ENCODE measurements around the gene SAMD11.

Gene SAMD11

GRCh38 chr1:932776-933602 lies 9.3 kb downstream of the SAMD11 start:
- no peak for DNase-seq

GRCh38 chr1:933603-933940 lies 9.8 kb downstream of the SAMD11 start:
- DNase-seq = no peak

DNA sequence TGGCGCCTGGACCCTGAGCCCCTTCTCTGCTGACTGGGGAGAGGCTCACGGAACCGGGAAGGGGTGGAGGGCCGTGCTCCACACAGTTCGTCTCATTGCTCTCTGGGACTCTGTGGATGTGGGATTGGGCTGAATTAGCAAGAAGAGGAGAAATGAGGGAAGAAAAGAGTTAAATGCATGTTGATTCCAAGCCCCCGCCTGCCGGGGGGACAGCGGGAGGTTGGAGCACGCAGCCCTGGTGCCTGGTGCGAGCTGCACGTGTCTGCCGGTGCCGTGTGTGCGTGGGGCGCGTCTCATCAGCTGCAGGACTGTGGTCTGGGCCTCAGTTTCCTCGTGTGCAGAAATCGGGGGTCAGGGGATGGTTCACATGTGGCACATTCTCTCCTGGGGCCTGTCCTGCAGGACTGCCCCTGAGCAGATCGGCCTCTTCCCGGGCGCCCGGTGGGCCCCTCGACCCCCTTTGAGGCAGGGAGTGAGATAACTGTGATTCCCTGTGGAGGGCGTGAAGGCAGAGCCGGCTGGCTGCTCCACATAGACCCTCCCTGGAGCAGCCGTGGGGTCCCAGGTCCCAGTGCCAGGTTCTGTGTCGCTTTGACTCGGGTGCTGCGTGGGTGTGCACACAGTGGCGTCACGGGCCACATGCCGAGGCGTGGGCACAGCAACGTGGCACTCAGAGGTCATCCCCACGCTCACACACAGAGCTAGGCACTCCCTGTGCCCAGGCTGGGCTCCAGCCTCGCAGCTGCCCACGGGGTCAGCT lies 11.4 kb downstream of the SAMD11 start:
- DNase-seq = no peak

DNA sequence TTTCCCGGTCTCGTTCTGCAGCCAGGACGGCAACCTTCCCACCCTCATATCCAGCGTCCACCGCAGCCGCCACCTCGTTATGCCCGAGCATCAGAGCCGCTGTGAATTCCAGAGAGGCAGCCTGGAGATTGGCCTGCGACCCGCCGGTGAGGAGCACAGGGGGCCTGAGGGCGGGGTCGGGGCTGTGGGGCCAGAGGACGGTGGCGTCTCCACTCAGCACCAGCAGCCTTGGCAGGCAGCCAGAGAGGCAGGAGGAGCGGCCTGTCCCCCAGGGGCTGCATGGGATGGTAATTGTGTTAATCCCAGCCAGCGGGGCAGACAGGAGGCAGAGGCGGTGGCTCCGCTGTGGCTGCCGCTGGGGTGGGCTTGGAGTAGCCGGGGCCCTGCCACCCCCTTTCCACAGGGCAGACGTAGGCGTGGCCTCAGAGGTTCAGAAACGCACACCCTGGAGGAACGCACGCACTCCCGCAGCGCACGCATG lies 12.1 kb downstream of the SAMD11 start:
- DNase-seq = peak; percentile 65

DNA sequence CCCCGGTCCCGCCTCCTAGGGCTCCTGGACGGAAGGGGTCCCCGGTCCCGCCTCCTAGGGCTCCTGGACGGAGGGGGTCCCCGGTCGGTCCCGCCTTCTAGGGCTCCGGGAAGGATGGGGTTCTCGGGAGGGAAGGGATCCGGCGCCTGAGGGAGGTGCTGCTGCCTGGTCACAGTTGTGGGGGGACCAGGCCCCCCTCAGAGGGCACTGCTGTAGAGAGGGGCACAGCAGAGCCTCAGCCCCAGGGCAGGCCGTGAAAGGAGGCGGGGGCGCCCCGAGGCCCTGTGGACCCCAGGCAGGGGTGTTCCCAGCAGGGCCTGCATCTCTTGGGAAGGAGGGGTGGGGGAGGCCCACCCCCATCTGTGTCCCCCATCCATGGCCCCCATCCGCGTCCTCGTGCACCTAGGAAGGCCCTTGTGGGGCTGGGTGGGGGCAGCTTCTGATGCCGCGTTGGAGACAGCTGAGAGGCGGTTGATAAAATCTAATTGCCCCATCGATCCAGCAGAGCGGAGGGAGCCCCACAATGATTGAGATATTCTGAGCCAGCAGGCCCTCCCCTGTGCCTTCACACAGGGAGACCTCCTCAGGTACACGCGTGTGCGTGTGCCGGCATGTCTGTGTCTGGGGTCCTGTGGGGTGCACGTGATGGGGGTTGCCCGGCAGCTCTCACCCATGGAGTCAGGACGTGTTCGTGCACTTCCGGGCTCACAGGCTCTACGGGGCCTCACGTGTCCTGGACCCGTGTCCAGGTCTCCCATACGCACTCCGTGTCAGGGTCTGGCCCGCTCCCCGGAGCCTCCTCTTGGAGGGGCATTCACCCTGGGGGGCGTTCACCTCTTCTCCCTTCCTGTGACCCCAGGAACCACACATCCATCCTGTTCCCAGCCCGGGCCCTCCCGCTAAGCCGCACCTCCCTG lies 12.9 kb downstream of the SAMD11 start:
- DNase-seq = no peak

DNA sequence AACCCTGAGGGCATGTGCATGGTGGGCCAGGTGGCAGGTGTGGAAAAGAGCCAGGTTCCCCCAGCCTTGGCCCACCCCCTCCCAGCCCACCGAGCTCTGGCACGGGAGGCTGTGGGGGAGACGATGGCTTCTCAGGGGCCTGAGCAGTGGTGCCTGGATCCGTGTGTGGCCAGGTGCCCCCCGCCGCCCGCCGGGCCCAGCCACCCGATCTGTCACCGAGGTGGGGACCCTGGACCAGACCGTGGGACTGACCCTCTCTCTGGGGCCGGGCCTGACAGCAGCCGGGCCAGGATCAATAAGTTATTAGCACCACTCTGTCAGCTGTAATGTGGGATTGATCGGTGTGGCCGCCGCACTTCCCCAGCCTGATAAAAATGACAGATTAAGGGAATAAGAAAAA lies 13.8 kb downstream of the SAMD11 start:
- DNase-seq = no peak

DNA sequence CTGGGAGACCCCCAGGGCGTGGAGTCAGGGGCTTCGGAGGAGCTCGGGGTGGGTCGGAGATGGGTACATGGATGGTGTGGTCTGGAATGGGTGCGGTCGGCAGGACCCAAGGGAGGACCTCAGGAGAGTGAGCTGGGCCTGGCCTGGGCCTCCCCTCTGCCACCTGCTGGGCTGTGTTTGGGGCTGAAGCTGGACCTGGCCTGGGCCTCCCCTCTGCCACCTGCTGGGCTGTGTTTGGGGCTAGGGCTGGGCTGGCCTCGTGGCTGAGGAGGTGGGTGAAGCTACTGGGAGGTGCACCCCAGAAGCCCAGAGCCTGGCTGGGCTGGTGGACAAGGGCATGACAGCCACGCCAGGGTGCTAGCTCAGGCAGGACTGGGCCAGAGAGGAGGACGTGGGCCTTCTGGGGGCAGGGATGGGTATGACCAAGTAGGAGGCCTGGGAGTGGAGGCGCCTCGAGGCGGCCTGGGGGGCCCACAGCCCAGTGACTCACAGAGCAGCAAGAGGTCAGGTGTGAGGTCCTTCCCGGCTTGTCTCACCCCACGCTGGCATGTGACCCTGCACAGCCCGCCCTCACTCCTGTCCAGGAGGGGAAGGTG lies 14.5 kb downstream of the SAMD11 start:
- no peak for DNase-seq

- no peak for DNase-seq
Observed at GRCh38 chr1:938711-939489, 15.2 kb downstream of the SAMD11 start.

- no peak for DNase-seq
Observed at GRCh38 chr1:939511-940106, 15.9 kb downstream of the SAMD11 start.

DNA sequence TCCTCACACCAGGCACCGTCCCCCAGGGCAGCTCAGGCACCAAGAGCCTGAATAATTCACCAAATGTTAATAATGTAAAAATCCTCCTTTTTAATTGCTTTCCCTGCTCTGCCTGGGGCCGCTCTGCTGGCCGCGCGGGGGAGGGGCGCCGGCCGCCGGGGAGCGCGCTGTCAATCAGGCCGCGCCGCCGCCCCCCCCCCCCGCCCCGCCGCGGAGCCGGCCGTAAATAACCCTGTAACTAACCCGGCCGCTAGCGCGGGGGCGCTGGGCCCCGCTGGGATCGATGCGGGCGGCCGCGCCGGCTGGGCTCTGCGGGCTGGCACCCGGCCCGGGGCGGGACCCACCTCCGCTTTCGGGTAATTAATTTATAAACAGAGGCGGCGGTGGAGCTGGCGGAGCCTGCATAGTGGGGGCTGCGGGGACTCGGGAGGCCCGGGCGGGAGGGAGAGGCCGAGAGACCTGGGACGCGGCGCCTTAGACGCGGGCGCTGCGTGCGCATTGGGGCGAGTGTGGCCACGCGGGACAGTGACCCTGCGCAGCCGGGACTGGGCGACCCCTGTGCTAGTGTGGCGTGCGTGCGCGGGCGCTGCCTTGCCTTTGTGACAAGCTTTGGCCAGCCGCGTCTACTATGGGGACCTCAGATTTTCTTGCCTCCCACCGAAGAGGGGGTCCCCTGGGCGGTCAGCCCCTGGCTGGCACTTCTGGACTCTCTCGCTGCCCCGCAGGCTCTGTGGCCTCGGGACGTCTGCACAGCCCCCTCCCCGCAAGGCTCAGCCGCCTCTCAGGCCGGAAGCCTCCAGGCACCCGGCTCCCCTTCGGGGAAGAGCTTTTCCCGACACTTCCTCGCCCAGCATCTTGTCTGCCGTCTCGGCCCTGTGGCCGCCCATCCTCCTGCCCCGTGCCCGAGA lies 16.6 kb downstream of the SAMD11 start:
- DNase-seq = peak; percentile 88

DNA sequence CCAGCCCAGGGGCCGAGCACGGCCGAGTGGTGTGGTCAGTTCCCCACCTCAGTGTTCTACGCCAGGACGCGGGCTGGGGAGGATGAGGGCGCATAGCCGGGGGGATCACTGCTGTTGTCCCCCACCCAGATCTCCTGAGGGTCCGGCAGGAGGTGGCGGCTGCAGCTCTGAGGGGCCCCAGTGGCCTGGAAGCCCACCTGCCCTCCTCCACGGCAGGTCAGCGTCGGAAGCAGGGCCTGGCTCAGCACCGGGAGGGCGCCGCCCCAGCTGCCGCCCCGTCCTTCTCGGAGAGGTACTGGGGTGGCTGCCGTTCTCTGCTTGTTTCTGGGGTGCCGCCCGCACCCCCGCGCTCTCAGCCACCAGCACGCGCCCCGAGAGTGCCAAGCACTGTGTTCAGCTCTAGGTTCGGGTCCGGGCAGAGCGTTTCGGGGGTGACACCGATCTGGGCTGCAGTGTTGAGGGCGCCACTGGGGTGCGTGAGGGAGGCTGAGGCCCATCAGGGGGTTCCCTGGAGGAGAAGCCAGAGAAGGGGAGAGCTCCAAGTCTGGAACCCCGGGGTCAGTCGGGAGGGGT lies 17.4 kb downstream of the SAMD11 start:
- DNase-seq = no peak

DNA sequence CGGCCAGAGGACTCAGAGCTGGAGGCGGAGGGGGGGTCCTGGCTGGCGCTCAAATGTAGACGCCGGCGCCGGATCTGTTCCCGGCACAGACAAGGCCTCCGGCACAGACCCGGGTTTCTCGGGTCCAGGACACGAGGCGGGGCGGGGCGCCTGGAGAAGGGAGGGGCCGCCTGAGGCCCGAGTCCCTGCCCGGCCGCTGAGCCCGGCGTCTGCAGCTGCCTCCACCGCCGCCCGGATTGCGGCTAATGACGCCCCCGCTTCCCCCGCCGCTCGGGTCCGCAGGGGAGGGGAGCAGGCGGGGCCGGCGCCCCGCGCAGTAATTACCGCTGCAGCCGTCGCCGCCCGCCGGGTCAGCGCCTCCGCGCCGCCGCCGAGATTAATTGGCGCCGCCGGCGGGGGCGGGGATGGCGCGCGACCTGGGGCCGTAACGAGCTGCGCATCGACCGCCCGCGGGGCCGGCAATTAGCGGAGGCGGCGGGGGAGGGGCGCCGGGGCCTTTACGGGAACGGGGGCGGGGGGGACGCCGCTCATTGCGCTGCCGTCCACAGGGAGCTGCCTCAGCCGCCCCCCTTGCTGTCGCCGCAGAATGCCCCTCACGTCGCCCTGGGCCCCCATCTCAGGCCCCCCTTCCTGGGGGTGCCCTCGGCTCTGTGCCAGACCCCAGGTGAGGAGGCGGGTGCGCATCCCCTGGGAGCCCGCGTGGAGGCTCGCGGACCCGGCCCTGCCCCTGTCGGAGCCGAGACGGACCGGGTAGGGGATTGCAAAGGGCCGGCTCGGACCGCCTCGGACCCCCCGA lies 18.1 kb downstream of the SAMD11 start:
- peak; percentile 94 for DNase-seq

DNA sequence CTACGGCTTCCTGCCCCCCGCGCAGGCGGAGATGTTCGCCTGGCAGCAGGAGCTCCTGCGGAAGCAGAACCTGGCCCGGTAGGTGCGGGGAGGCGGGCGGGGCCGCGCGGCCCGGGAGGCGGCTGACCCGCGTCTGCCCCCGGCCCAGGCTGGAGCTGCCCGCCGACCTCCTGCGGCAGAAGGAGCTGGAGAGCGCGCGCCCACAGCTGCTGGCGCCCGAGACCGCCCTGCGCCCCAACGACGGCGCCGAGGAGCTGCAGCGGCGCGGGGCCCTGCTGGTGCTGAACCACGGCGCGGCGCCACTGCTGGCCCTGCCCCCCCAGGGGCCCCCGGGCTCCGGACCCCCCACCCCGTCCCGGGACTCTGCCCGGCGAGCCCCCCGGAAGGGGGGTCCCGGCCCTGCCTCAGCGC lies 18.7 kb downstream of the SAMD11 start:
- peak; percentile 53 for DNase-seq

DNA sequence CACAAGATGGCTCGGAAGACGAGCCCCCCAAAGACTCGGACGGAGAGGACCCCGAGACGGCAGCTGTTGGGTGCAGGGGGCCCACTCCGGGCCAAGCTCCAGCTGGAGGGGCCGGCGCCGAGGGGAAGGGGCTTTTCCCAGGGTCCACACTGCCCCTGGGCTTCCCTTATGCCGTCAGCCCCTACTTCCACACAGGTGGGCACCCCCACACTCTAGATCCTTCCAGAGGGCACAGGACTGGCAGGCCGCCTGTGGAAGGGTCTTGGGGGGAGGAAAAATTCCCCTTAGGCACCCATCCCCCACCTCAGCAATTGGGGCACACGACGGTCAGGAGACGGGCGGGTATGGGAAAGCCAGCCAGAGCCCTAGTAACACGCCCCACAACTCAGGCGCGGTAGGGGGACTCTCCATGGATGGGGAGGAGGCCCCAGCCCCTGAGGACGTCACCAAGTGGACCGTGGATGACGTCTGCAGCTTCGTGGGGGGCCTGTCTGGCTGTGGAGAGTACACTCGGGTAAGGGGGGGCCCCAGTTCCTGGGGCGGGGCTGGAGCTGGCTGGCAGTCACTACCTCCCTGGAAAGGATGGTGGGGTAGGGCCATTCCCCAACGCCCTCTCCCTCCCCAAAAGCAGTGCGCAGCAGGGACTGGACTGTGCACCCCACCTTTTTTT lies 19.3 kb downstream of the SAMD11 start:
- DNase-seq = peak; percentile 71

DNA sequence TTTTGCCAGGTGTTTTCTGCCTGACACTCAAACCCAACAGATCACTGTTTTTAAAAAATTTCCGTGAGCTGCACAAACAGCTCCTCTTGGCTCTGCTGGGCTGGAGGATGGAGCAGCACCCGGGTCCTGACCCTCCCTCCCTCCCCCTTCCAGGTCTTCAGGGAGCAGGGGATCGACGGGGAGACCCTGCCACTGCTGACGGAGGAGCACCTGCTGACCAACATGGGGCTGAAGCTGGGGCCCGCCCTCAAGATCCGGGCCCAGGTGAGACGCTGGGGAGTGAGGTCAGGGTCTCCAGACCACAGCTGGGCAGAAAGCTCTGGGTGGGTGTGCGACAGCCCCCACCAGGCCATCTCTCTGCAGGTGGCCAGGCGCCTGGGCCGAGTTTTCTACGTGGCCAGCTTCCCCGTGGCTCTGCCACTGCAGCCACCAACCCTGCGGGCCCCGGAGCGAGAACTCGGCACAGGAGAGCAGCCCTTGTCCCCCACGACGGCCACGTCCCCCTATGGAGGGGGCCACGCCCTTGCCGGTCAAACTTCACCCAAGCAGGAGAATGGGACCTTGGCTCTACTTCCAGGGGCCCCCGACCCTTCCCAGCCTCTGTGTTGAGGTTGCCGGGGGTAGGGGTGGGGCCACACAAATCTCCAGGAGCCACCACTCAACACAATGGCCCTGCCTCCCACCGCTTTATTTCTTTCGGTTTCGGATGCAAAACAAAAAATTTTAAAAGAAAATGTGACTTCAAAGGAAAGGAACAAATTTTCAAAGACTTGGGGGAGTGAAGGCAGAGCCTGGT lies 20.0 kb downstream of the SAMD11 start:
- no peak for DNase-seq

- peak; percentile 73 for DNase-seq
Observed at GRCh38 chr1:944341-945325, 20.9 kb downstream of the SAMD11 start.
